ENCODE data around the gene SLC12A5. TPM values are rescaled to one million over a fixed set of nuclear protein-coding genes. Genes with fewer than 3 reads are reported as not detected.

Gene SLC12A5
- total and polyA plus RNA-seq, 2 donors (not counting 1 experiment from before 2014, with no cell fraction given): 0.32 TPM; not detected in 1

DNA sequence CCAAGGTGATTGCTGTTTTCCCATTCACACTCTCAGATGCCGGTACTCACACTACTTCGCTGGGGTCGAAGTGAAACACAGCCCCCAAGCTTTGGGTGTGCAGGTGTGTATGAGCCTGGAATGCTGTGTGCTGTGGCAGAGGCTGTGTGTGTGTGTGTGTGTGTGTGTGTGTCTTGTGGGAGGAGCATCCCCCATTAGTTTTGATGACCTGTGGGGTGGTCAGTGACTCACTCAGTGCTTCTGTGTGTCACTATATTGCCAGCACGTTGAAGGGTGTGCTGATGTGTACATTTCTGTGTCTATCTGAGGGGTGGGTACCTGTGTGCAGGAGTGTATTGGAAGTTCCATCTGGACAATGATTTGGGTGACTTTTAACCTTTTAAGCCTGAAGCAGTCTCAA, 5.0 kb upstream of the SLC12A5 start:
- no peak for DNase-seq
- H3K79me2 ChIP-seq (ENCODE audit: control insufficient read depth, insufficient read depth, low read length): no peaks in the 10 kb centered on the region
- H3K4me1 Mint-ChIP-seq: peaks cover 23% of the 10 kb centered on the region
- CTCF ChIA-PET: interaction anchor here (0.6 to 4.2 kb wide), 12 partner anchors 8 to 325 kb away, joined by 3 to 61 read pairs (median 6); no protein-coding TSS in a partner anchor
- H3K9me3 ChIP-seq (ENCODE audit: control extremely low read depth in 1 of 3, control insufficient read depth in 2 of 3, insufficient read depth in 1 of 3, low read length in 2 of 3): peaks cover 0 to 13% (median 0%) of the 10 kb centered on the region in 3 donors
- no peak overlapping the region for H3K27ac ChIP-seq (ENCODE audit: low read length in 2 of 2)
- intact Hi-C loops (cut with micrococcal nuclease): loop anchor here (1.0 to 10.0 kb wide), 6 partner anchors 63 to 663 kb away; partner anchors contain the start of gene TP53RK
- WGBS (ENCODE audit: insufficient coverage): 45% methylated on average over 2 of the region's 4 CpGs
- H3K27me3 ChIP-seq (replicated peaks in 1 of 4; ENCODE audit: control extremely low read depth in 1 of 4, control insufficient read depth in 3 of 4, insufficient read depth in 4 of 4, low read length in 3 of 4): peaks cover 0 to 82% (median 30%) of the 10 kb centered on the region in 4 experiments
- peaks cover 43% of the 10 kb centered on the region for H3K27me3 Mint-ChIP-seq
- TF ChIP-seq EZH2 (IDR thresholded peaks at IDR 0.05; ENCODE audit: borderline replicate concordance, insufficient read depth, low read depth, low read length, poor library complexity, severe bottlenecking): no peak
- TF ChIP-seq, protein P1, sequence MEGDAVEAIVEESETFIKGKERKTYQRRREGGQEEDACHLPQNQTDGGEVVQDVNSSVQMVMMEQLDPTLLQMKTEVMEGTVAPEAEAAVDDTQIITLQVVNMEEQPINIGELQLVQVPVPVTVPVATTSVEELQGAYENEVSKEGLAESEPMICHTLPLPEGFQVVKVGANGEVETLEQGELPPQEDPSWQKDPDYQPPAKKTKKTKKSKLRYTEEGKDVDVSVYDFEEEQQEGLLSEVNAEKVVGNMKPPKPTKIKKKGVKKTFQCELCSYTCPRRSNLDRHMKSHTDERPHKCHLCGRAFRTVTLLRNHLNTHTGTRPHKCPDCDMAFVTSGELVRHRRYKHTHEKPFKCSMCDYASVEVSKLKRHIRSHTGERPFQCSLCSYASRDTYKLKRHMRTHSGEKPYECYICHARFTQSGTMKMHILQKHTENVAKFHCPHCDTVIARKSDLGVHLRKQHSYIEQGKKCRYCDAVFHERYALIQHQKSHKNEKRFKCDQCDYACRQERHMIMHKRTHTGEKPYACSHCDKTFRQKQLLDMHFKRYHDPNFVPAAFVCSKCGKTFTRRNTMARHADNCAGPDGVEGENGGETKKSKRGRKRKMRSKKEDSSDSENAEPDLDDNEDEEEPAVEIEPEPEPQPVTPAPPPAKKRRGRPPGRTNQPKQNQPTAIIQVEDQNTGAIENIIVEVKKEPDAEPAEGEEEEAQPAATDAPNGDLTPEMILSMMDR (IDR thresholded peaks at IDR 0.05): no peak
- no peak overlapping the region for H2AFZ ChIP-seq (ENCODE audit: insufficient read depth, low read depth, low read length, poor library complexity, severe bottlenecking)
- no peak overlapping the region for H3K4me3 Mint-ChIP-seq
- no peak overlapping the region for H3K9ac ChIP-seq (ENCODE audit: low read length)
- no peak for ATAC-seq (ENCODE audit: low read depth)
- no peak overlapping the region for H3K27ac Mint-ChIP-seq
- H3K9me3 Mint-ChIP-seq (ENCODE audit: insufficient read depth): no peaks in the 10 kb centered on the region
- H3K4me1 ChIP-seq (ENCODE audit: control insufficient read depth in 2 of 2, insufficient read depth in 2 of 2, low read length in 2 of 2): peaks cover 24 to 26% of the 10 kb centered on the region in 2 donors
- H3K4me3 ChIP-seq (ENCODE audit: control extremely low read depth in 1 of 5, extremely low read depth in 1 of 5, insufficient read depth in 1 of 5, low read depth in 2 of 5, low read length in 4 of 5): no peak overlapping the region
- no peak overlapping the region for H3K4me2 ChIP-seq (replicated peaks; ENCODE audit: low read depth, low read length, poor library complexity, severe bottlenecking)
- no peaks in the 10 kb centered on the region for H3K36me3 ChIP-seq (replicated peaks in 1 of 2; ENCODE audit: control extremely low read depth in 1 of 2, control insufficient read depth in 1 of 2, extremely low read depth in 1 of 2, insufficient read depth in 2 of 2, low read length in 1 of 2)
- no peaks in the 10 kb centered on the region for H4K20me1 ChIP-seq (ENCODE audit: control insufficient read depth, insufficient read depth, low read length, poor library complexity, severe bottlenecking)
- POLR2A ChIA-PET: no interaction called here

DNA sequence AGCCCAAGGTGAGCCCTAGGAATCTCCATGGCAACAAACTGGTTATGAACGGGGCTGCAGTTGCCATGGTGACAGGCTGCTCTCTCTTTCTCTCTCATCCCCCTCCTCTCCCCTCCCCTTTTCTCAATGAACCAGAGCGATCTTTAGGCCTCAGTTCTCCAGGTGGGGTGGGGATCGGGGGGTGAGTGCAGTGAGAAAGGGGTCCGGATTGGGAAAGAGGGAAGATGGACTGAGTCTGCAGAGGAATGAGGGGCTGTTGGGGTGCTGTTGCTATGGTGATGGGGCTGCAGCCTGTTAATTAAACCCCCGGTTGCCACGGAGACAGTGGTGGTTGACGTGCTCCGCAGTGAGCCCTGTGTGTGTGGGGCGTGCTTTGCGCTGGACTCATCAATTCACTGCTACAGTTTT, 3.6 kb upstream of the SLC12A5 start:
- TF ChIP-seq EZH2 (IDR thresholded peaks at IDR 0.05; ENCODE audit: borderline replicate concordance, insufficient read depth, low read depth, low read length, poor library complexity, severe bottlenecking): no peak
- TF ChIP-seq, protein P1 (IDR thresholded peaks at IDR 0.05): no peak
- Histone ChIP-seq H3K4me1 (ENCODE audit: control insufficient read depth in 2 of 2, insufficient read depth in 2 of 2, low read length in 2 of 2) (peaks cover 22 to 26% of the 10 kb centered on the region in 2 donors), H3K4me2 (replicated peaks; ENCODE audit: low read depth, low read length, poor library complexity, severe bottlenecking) (no peak overlapping the region), H3K27ac (ENCODE audit: low read length in 2 of 2) (no peak overlapping the region), H4K20me1 (ENCODE audit: control insufficient read depth, insufficient read depth, low read length, poor library complexity, severe bottlenecking) (no peaks in the 10 kb centered on the region), H3K27me3 (replicated peaks in 1 of 4; ENCODE audit: control extremely low read depth in 1 of 4, control insufficient read depth in 3 of 4, insufficient read depth in 4 of 4, low read length in 3 of 4) (peaks cover 0 to 95% (median 36%) of the 10 kb centered on the region in 4 experiments), H3K36me3 (replicated peaks in 1 of 2; ENCODE audit: control extremely low read depth in 1 of 2, control insufficient read depth in 1 of 2, extremely low read depth in 1 of 2, insufficient read depth in 2 of 2, low read length in 1 of 2) (no peaks in the 10 kb centered on the region), H3K9ac (ENCODE audit: low read length) (no peak overlapping the region), H2AFZ (ENCODE audit: insufficient read depth, low read depth, low read length, poor library complexity, severe bottlenecking) (no peak overlapping the region), H3K4me3 (ENCODE audit: control extremely low read depth in 1 of 5, extremely low read depth in 1 of 5, insufficient read depth in 1 of 5, low read depth in 2 of 5, low read length in 4 of 5) (no peak overlapping the region), H3K9me3 (ENCODE audit: control extremely low read depth in 1 of 3, control insufficient read depth in 2 of 3, insufficient read depth in 1 of 3, low read length in 2 of 3) (peaks cover 0 to 21% (median 0%) of the 10 kb centered on the region in 3 donors), H3K79me2 (ENCODE audit: control insufficient read depth, insufficient read depth, low read length) (no peaks in the 10 kb centered on the region)
- DNase-seq (no peak), ATAC-seq (ENCODE audit: low read depth) (no peak)
- ChIA-PET POLR2A (no interaction called here), CTCF (interaction anchor here (1.0 to 4.2 kb wide), 4 partner anchors 12 to 149 kb away, joined by 3 to 61 read pairs (median 20); no protein-coding TSS in a partner anchor)
- no peak overlapping the region for H3K4me3 Mint-ChIP-seq
- intact Hi-C loops (cut with micrococcal nuclease): loop anchor here (10.0 kb wide), 1 partner anchor 319 kb away; no protein-coding TSS in a partner anchor
- 85% methylated on average over 8 of the region's 10 CpGs for WGBS (ENCODE audit: insufficient coverage)
- no peaks in the 10 kb centered on the region for H3K9me3 Mint-ChIP-seq (ENCODE audit: insufficient read depth)
- no peak overlapping the region for H3K27ac Mint-ChIP-seq
- H3K27me3 Mint-ChIP-seq: peaks cover 43% of the 10 kb centered on the region
- peaks cover 23% of the 10 kb centered on the region for H3K4me1 Mint-ChIP-seq
